B cell (primary cell): Measurements from ENCODE around the gene NUBP1.

Experiments used
- EZH2 ChIP-seq: IDR thresholded peaks from 2 replicates; pipeline ENCODE4 v1.6.1; 2012; ENCODE audit warnings: borderline replicate concordance, low read depth, mild to moderate bottlenecking, moderate library complexity, low read length; ENCODE audit not compliant: insufficient read depth, poor library complexity, severe bottlenecking
- TF ChIP-seq, protein P1 (sequence below): fragments of 200-600 bp; IDR thresholded peaks from one replicate; pipeline ENCODE4 v1.8.0; 2022; ENCODE audit warnings: antibody characterized with exemption, mild to moderate bottlenecking

DNA sequence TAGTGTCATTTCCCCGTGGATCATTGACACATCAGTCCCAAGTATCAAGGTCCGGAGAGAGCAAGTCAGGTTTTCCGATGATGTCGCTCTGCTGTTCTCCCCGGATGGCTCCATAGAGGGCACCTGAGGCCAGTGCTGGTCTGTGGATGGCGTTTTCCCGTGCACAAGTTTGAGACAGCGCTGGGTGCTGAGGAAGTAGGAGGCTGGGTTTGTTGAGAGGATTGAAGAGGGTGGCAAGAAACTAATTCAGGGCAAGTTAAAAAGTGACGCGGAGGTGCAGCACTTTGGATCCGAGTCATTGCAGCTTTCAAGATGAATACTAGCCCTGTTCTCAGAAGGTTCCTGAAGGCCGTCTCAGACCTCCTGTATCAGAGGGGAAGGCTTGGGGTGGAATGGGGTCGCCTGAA lies 7.7 kb downstream of the NUBP1 start:
- TF ChIP-seq, protein P1, sequence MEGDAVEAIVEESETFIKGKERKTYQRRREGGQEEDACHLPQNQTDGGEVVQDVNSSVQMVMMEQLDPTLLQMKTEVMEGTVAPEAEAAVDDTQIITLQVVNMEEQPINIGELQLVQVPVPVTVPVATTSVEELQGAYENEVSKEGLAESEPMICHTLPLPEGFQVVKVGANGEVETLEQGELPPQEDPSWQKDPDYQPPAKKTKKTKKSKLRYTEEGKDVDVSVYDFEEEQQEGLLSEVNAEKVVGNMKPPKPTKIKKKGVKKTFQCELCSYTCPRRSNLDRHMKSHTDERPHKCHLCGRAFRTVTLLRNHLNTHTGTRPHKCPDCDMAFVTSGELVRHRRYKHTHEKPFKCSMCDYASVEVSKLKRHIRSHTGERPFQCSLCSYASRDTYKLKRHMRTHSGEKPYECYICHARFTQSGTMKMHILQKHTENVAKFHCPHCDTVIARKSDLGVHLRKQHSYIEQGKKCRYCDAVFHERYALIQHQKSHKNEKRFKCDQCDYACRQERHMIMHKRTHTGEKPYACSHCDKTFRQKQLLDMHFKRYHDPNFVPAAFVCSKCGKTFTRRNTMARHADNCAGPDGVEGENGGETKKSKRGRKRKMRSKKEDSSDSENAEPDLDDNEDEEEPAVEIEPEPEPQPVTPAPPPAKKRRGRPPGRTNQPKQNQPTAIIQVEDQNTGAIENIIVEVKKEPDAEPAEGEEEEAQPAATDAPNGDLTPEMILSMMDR = no peak
- no peak for TF ChIP-seq EZH2
